ENCODE results near the gene ENTHD1. TPM values are rescaled to one million over a fixed set of nuclear protein-coding genes. Genes with fewer than 3 reads are reported as not detected.

ENTHD1 gene
- total RNA-seq, 1 donor from 2014 or later, result 4.9 TPM

- intact Hi-C loops (cut with DNase I), result no loop called here
These were observed 181.5 kb downstream of the ENTHD1 start for GRCh38 chr22:39712081-39712480.

DNA sequence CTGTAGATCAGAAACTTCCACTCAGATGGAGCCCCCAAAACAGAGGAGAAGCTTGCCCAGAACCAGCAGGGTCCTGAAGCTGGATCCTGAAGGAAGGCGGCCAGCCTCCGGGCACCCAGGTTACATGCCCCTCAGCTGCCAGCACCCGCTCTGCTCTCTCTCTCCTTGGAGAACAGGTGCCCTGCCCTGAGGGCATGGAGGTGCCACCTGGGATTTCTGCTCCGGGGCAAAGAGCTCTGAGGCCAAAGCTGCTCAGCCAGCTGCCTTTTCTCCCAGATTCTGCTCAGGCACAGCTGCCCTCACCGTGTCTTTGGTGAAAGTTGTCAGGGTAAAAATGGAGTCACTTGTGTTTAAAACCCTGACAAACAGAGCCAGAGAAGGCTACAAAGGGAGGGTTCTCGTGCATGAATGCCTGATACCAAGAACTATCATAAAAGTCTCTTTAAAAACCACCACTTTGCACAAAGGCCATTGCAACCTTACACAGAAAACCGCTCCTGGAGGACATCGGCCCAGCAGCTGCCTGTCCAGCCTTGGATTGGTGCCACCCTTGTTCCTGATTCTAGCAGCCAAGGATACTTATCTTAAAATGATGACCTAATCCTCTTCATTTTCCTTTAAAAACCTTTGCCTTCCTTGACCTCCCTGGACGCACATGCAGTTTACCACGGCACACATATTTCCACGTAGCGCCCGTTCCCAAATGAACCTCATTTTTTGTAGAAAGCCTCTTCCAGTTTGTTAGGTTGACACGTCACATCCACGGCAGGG lies 183.0 kb downstream of the ENTHD1 start:
- DNase-seq (ENCODE audit: low spot score), result no peak
- intact Hi-C loops (cut with DNase I), result no loop called here

More at GRCh38 chr22:39712081-39712480, 181.5 kb downstream of the ENTHD1 start:
- no peak for ATAC-seq
- DNase-seq (ENCODE audit: low spot score), result no peak

GRCh38 chr22:39707816-39708215 lies 185.7 kb downstream of the ENTHD1 start:
- intact Hi-C loops (cut with DNase I), result no loop called here
- ATAC-seq, result no peak

More for the DNA sequence above, 183.0 kb downstream of the ENTHD1 start:
- ATAC-seq, result peak; percentile 51

DNA sequence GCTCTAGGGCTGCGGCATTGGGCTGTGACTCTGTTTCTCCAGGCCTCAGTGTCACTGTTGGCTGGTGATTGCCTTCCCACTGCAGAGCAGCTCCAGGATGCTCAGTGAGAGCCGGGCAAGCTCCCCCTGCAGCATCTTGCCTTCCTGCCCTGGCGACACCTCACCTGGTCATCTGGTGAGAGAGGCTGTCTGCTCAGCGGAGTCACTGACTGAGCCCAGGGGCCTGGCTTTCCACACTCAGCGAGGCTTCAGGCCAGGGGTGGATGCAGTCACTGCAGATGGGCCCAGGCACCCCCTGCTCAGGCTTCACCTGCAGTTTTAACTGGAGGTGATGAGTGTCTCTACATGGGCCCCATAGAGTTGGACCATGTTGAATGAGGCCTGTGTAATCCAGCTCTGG lies 186.2 kb downstream of the ENTHD1 start:
- intact Hi-C loops (cut with DNase I), result no loop called here
- DNase-seq (ENCODE audit: low spot score) (no peak), ATAC-seq (no peak)

More at GRCh38 chr22:39707816-39708215, 185.7 kb downstream of the ENTHD1 start:
- DNase-seq (ENCODE audit: low spot score), result no peak

DNA sequence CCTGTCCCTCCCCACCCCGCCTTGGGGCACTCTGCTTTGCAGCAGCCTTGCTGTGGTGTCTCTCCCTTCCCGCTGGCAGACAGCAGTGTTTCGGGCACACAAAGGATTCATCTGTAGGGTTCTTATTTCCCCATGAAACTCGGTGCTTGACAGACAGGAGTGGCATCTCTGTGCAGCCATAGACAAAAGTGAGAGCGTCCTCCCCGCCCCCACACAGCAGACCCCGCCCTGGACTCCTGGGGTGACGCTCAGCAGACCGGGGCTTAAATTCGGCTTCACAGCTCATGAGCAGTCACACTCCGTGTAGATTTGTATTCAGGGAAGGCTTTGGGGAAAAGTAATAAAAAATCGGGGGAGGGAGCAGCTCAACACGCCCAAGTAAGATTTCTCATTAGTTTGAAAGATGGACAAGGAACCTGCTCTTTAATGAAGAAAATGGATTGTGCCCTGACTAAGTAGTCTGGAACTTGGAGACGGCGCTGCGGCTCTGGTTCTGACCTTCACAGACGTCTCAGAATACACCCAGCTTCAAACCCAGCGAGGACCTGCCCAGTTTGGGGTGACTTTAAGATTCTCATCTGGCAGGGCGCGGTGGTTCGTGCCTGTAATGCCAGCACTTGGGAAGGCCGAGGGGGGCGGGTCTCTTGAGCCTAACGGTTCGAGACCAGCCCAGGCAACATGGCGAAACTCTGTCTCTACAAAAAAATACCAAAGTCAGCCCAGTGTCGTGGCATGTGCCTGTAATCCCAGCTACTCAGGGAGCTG lies 187.0 kb downstream of the ENTHD1 start:
- intact Hi-C loops (cut with DNase I), result no loop called here
- no peak for DNase-seq (ENCODE audit: low spot score)
- no peak for ATAC-seq

DNA sequence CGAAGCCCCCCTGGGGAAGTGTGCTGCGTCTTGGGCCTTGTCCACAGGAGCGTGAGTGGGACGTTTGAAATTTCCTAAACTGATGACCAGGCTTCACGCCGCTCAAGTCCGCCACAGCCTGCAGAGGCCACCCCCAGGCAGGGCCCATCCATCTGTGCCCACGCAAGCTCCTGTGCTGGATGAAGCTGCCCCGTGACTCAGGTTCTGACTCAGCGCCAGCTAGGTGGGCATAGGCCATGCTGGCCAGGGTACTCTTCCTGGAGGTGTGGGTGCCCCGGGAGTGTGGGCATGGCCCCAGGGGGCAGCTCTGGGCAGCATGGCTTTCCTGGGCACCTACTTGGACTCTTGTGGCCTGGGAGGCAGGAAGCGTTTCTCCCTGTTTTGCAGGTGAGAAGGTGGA lies 188.2 kb downstream of the ENTHD1 start:
- ATAC-seq (no peak), DNase-seq (ENCODE audit: low spot score) (no peak)
- intact Hi-C loops (cut with DNase I), result no loop called here

DNA sequence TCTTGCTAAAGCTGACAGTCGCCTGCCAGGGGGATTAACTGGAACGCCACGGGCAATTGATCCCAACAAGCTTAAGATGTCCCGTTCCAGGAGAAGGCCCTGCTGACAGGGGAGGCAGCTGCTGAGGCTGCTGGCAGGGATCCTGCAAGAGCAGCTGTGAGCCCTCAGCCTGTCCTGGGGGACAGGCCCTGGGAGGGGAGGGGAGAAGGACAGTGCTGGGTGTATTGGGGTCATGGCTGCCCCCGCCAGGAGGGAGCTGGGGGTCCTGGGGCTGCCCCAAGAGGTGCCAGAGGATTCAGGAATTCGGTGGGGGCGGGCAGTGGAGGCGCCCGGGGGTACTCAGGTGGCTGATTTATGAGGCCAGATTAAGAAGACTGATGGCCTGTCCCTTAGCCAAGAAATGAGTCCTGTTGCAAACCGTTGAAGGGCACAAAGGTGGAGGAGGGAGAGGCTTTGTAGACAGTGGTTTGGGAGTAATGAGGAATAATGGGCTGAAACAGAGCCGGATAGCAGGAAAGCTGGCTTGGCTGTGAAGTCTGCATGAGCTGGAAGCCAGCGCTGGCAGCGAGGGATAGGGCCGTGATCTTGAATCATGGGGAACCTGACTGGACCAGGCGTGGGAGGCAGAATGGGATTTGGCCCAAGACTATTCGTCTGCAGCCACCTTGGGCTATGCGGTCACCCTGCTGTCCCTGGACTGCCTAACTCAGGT lies 189.5 kb downstream of the ENTHD1 start:
- ATAC-seq (peak; percentile 64), DNase-seq (ENCODE audit: low spot score) (no peak)
- intact Hi-C loops (cut with DNase I), result no loop called here

- DNase-seq (ENCODE audit: low spot score), result no peak
- no peak for ATAC-seq
- intact Hi-C loops (cut with DNase I), result no loop called here
These were observed 190.5 kb downstream of the ENTHD1 start for GRCh38 chr22:39703091-39703490.

DNA sequence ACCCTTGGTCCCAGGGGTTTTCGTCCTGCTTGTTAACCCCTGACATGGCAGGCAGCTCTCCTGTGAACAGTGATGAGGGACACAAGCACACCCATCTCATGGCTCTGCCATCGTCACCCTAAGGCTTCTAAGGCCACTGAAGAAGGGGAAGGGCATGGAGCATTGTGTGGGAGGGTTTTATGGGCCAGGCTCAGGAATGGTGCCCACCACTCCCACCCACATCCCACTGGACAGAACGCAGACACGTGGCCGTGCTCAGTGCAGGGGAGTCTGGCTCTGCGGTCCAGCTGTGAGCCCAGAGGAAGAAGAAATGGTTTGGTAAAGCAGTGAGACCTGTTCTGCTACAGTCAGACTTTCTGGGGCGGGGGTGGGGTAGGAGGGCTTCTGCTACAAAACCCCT lies 193.0 kb downstream of the ENTHD1 start:
- intact Hi-C loops (cut with DNase I), result no loop called here
- ATAC-seq (no peak), DNase-seq (ENCODE audit: low spot score) (no peak)

GRCh38 chr22:39699631-39700360 lies 193.8 kb downstream of the ENTHD1 start:
- DNase-seq (ENCODE audit: low spot score) (no peak), ATAC-seq (peak; percentile 11)
- intact Hi-C loops (cut with DNase I), result no loop called here

- ATAC-seq, result no peak
- no peak for DNase-seq (ENCODE audit: low spot score)
These were observed 195.7 kb downstream of the ENTHD1 start for GRCh38 chr22:39697790-39698430.

DNA sequence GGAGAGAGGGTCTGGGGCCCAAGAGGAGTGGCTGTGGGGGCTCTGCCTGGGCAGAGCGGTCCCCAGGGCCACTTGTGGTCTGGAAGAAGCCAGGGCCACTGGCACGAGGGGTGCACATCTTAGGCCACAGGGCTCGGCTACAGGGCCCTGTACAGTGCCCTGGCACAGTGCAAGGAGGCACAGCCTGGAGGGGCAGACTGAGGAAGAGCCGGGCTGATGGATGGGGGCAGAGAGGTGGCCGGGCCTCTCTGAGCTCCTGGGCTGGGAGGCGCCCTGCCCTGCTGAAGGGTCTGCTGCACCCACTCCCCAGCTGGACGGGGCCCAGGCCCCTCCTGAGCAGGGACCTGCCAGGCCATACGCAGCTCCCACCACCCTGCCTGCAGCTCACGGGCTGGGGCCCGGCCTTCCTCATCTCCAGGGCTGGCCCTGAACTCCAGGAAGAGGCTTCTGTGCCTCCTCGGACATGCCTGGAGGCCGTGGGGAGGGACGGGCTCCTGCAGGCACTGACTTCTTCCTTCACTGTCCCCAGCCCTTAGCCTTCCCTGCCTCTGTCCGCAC lies 199.5 kb downstream of the ENTHD1 start:
- intact Hi-C loops (cut with DNase I), result no loop called here
- DNase-seq (ENCODE audit: low spot score) (no peak), ATAC-seq (no peak)

More at GRCh38 chr22:39697790-39698430, 195.7 kb downstream of the ENTHD1 start:
- intact Hi-C loops (cut with DNase I), result no loop called here

Other genes starting within 250 kb of the ENTHD1 start
- 7.5 TPM for gene GRAP2, start 7.3 kb upstream of the ENTHD1 start, total RNA-seq
- 0.45 TPM for gene TMA7B, start 66.6 kb upstream of the ENTHD1 start, total RNA-seq
- gene FAM83F, start 101.2 kb upstream of the ENTHD1 start, total RNA-seq, result 11.4 TPM